ENCODE measurements around the gene SCARB1.

The SCARB1 gene

GRCh38 chr12:124822218-124822617 lies 41.4 kb downstream of the SCARB1 start:
- CTCF ChIA-PET = no interaction called here
- Histone ChIP-seq H3K27ac (ENCODE audit: extremely low read depth, low read depth, low read length) (no peak overlapping the region), H3K9me3 (ENCODE audit: control insufficient read depth, insufficient read depth, low read depth, low read length) (no peaks in the 10 kb centered on the region), H3K4me1 (ENCODE audit: control insufficient read depth, insufficient read depth, low read length) (no peaks in the 10 kb centered on the region), H3K4me3 (ENCODE audit: low read depth, low read length) (no peak overlapping the region), H3K36me3 (ENCODE audit: control insufficient read depth in 2 of 2, insufficient read depth in 1 of 2, low read length in 2 of 2) (peaks cover 0 to under 1% of the 10 kb centered on the region in 2 experiments; a peak in 1 of 3 replicates)
- POLR2A ChIA-PET = no interaction called here
- TF ChIP-seq ZNF138 (tag by site-specific recombination; IDR thresholded peaks at IDR 0.05; ENCODE audit: borderline replicate concordance) (no peak), ZNF214 (tag by site-specific recombination; IDR thresholded peaks at IDR 0.05; ENCODE audit: borderline replicate concordance) (no peak), ZNF571 (tag by site-specific recombination; IDR thresholded peaks at IDR 0.05) (no peak), ZNF549 (tag by site-specific recombination; IDR thresholded peaks at IDR 0.05) (no peak), ZNF514 (tag by site-specific recombination; IDR thresholded peaks at IDR 0.05) (no peak), ZNF785 (tag by site-specific recombination; IDR thresholded peaks at IDR 0.05) (no peak), ZNF175 (tag by site-specific recombination; IDR thresholded peaks at IDR 0.05) (no peak), ELK4 (IDR thresholded peaks at IDR 0.05; ENCODE audit: borderline replicate concordance, low read depth, low read length) (no peak), ZNF398 (tag by site-specific recombination; IDR thresholded peaks at IDR 0.05) (no peak)

GRCh38 chr12:124821252-124822200 lies 42.1 kb downstream of the SCARB1 start:
- Histone ChIP-seq H3K9me3 (ENCODE audit: control insufficient read depth, insufficient read depth, low read depth, low read length) (no peaks in the 10 kb centered on the region), H3K36me3 (ENCODE audit: control insufficient read depth in 2 of 2, insufficient read depth in 1 of 2, low read length in 2 of 2) (peaks cover 5 to 7% of the 10 kb centered on the region in 2 experiments; a peak in 2 of 3 replicates), H3K4me1 (ENCODE audit: control insufficient read depth, insufficient read depth, low read length) (no peaks in the 10 kb centered on the region), H3K27ac (ENCODE audit: extremely low read depth, low read depth, low read length) (no peak overlapping the region), H3K4me3 (ENCODE audit: low read depth, low read length) (no peak overlapping the region)
- TF ChIP-seq ZNF768 (tag by site-specific recombination; IDR thresholded peaks at IDR 0.05) (no peak), ELK4 (IDR thresholded peaks at IDR 0.05; ENCODE audit: borderline replicate concordance, low read depth, low read length) (no peak), ZNF610 (tag by site-specific recombination; IDR thresholded peaks at IDR 0.05; ENCODE audit: borderline replicate concordance) (no peak), ZSCAN16 (tag by site-specific recombination; IDR thresholded peaks at IDR 0.05) (no peak), ZSCAN4 (tag by site-specific recombination; IDR thresholded peaks at IDR 0.05) (peak; percentile 79), ZNF133 (tag by site-specific recombination; IDR thresholded peaks at IDR 0.05) (no peak), SP3 (tag by site-specific recombination; IDR thresholded peaks at IDR 0.05) (no peak), ZNF202 (tag by site-specific recombination; IDR thresholded peaks at IDR 0.05; ENCODE audit: borderline replicate concordance) (no peak), KLF10 (tag by site-specific recombination; IDR thresholded peaks at IDR 0.05) (no peak)
- POLR2A ChIA-PET = no interaction called here
- CTCF ChIA-PET = no interaction called here
